ENCODE measurements around the gene NCLN. TPM values are rescaled to one million over a fixed set of nuclear protein-coding genes. Genes with fewer than 3 reads are reported as not detected.
"Not testable (repeated sequence)": the region's sequence is repeated elsewhere in the genome, so short reads cannot be mapped to it uniquely, and the experiment has no call there.

The NCLN gene
- total RNA-seq, 1 experiment from 2014 or later = 125 TPM

DNA sequence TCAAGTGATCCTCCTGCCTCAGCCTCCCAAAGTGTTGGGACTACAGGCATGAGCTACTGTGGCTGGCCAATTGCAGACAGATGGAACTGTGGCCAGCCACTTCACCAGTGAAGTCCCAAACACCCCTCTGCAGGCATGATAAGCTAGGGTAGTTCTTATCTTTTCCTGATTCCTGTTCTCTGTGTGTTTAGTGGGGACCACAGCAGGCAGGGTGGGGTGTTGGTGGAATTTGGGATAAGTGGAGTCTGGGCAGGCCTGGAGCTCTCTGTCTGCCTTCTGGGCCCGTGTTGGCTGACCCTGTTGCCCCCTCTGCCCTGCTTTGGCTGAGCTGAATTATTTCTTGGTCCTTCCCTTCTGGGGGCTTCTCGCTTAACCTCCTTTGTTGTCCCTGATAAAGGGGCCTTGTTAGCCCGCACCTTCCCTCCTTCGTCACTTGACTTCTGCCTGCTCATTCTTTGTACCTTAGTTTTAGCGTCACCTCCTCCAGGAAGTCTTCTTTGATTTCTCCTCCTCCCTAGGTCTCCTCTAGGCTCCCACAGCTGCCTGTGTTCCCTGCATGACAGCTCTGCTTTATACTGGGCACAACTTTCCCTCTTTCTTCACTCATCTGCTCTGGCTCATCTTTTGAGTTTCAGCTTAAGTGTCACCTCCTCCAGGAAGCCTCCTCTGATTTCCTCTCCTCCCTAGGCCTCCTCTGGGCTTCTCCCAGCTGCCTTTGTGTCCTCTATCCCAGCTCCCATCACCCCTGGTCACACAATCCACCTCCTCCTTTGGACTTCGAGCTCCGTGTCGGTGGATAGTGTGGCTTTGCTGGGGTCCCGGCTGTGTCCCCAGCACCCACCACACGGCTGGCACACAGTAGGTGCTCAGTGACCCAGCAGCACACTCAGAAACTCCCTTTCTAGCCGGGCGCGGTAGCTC is 1.7 kb upstream of the NCLN start:
- DNase-seq (ENCODE audit: low read depth) = no peak

- DNase-seq (ENCODE audit: low read depth) = no peak
Observed at GRCh38 chr19:3184847-3185460, 776 bp upstream of the NCLN start.

- DNase-seq (ENCODE audit: low read depth) = no peak
Observed at GRCh38 chr19:3186160-3186688, 494 bp downstream of the NCLN start.

DNA sequence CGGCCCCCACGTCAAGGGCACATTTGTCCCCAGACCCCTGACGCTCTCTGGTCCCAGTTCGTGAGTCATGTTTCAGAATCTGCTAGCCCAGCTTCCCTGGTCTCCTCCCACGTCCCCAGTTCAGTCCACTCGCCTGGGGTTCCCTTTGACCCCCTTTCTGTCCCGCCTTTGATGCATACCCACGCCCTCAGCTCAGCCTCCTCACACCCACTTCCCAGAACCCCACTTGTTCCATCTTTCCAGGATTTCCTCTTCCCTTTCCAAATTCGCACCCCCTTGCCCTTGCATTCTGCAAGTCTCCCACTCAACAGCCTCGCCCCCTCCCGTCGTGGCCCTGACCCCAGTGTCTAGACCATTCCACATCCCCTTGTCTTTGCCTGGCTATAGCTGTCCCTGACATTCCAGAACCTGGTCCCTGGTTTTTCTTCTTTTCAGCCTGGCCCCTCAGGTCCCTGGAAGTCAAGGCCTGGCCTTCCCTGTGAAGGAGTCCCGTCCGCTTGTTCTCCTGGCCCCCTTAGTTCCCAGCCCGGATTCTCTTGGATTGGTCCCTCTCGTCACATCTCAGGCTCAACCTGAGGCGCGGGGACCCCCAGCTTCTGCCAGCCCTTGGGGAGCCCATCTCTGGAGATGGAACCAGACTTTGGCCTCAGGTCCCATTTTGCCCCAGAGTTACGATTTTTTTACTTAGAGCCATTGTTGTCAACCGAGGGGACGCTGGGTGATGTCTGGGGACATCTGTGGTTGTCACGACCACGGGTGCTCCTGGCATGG is 1.3 kb downstream of the NCLN start:
- DNase-seq (ENCODE audit: low read depth) = no peak

GRCh38 chr19:3187662-3188511 is 2.2 kb downstream of the NCLN start:
- no peak for DNase-seq (ENCODE audit: low read depth)

GRCh38 chr19:3188627-3189596 is 3.2 kb downstream of the NCLN start:
- no peak for DNase-seq (ENCODE audit: low read depth)

GRCh38 chr19:3189702-3190469 is 4.2 kb downstream of the NCLN start:
- DNase-seq (ENCODE audit: low read depth) = no peak

GRCh38 chr19:3190470-3190770 is 4.7 kb downstream of the NCLN start:
- DNase-seq (ENCODE audit: low read depth) = no peak

- DNase-seq (ENCODE audit: low read depth) = no peak
Observed at GRCh38 chr19:3190921-3191805, 5.4 kb downstream of the NCLN start.

- DNase-seq (ENCODE audit: low read depth) = not testable (repeated sequence)
Observed at GRCh38 chr19:3191806-3192104, 6.0 kb downstream of the NCLN start.

GRCh38 chr19:3192228-3192635 is 6.5 kb downstream of the NCLN start:
- no peak for DNase-seq (ENCODE audit: low read depth)

DNA sequence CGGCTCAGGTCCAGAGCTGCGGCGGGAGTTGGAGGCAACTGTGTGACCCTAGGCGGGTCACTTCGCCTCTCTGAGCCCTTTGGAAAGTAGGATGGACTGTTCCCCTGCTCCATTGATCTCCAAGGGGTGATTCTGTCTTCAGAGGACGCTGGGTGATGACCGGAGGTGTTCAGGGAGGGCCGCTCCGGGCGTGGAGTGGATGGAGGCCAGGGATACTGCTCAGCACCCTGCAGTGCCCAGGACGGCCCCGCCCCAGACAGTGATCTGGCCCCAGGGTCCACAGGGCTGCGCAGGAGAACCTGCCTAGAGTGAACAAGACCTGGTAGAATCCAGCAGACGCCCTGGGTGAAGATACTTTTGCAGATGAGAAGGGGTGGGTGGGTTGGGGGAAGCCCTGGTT is 7.0 kb downstream of the NCLN start:
- DNase-seq (ENCODE audit: low read depth) = no peak

GRCh38 chr19:3193256-3194105 is 7.8 kb downstream of the NCLN start:
- DNase-seq (ENCODE audit: low read depth) = no peak

- no peak for DNase-seq (ENCODE audit: low read depth)
Observed at GRCh38 chr19:3194106-3195087, 8.7 kb downstream of the NCLN start.

GRCh38 chr19:3196064-3196932 is 10.6 kb downstream of the NCLN start:
- no peak for DNase-seq (ENCODE audit: low read depth)
